HCT116 (cell line): ENCODE results near the gene TPH2. TPM values are rescaled to one million over a fixed set of nuclear protein-coding genes. Genes with fewer than 3 reads are reported as not detected.

Experiments used
- ATAC-seq: fragments of 200-7000 bp; cut with Tn5 transposase; 2 replicates; pipeline ENCODE4 v1.9.1; 2020; ENCODE audit warnings: mild to moderate bottlenecking, moderate library complexity
- BruUV-seq: library from RNA; stranded (reverse); fragments of 400-500 nt; replicated peaks from 2 replicates; lab custom pipeline; 2021; lab: Mats Ljungman, UMichigan
- CTCF ChIA-PET: fragments of 300-600 bp; sonication (Branson Sonifier 250); formaldehyde crosslinking; loops from one replicate; lab custom pipeline; 2021; ENCODE audit warnings: antibody characterized with exemption; lab: Charles Lee
- POLR2A ChIA-PET: fragments of 300-600, 350-600 bp; sonication (Branson Sonifier 250); formaldehyde crosslinking; loops from one replicate; lab custom pipeline; 2021; ENCODE audit warnings: antibody characterized with exemption; lab: Charles Lee
- RAD21 ChIA-PET, 2 experiments: fragments of 300-600 bp; sonication (Branson Sonifier 250); formaldehyde crosslinking; loops; one replicate each; lab custom pipeline; 2023; ENCODE audit warnings: low total read pairs in 2 of 2; ENCODE audit not compliant: uncharacterized antibody in 2 of 2, unreplicated experiment in 2 of 2, low non-redundant PET in 1 of 2; lab: Charles Lee
- DNase-seq: peaks from one replicate; pipeline ENCODE4 v3.0.0-alpha.2; 2010; ENCODE audit warnings: low read depth, low spot score
- H2AFZ ChIP-seq: fragments of 200-600 bp; shearing (Covaris generic), sonication (generic); 2 replicates; pipeline ENCODE4 v1.6.1; 2017; ENCODE audit warnings: low read depth, mixed run types, mixed read lengths, antibody characterized with exemption, low read length; ENCODE audit not compliant: poor library complexity, severe bottlenecking
- H3K27ac ChIP-seq: 2 replicates; pipeline ENCODE4 v1.5.1; 2012; ENCODE audit warnings: low read depth, low read length
- H3K27me3 ChIP-seq: fragments of 200-600 bp; sonication (generic); 2 replicates; pipeline ENCODE4 v1.6.1; 2016; ENCODE audit warnings: mixed run types, low read length, mixed read lengths; ENCODE audit not compliant: insufficient read depth
- H3K36me3 ChIP-seq, 2 experiments: fragments of 200-500 bp in 1 of 2; fragments of 200-600 bp in 1 of 2; sonication (Bioruptor generic) in 1 of 2; sonication (generic) in 1 of 2; 2 replicates each; pipeline versions ENCODE4 v1.5.1 to v1.6.1; 2014 to 2016; ENCODE audit warnings: low read length in 2 of 2, inconsistent platforms in 1 of 2, mixed read lengths in 1 of 2, mixed run types in 1 of 2; ENCODE audit not compliant: insufficient read depth in 2 of 2, control insufficient read depth in 1 of 2
- H3K4me1 ChIP-seq, 2 experiments: fragments of 200-600 bp in 1 of 2; sonication (generic) in 1 of 2; 2 replicates each; pipeline versions ENCODE4 v1.5.1 to v1.6.1; 2012 to 2017; ENCODE audit warnings: low read length in 2 of 2, inconsistent platforms in 1 of 2, mild to moderate bottlenecking in 1 of 2, mixed read lengths in 1 of 2, mixed run types in 1 of 2, moderate library complexity in 1 of 2; ENCODE audit not compliant: insufficient read depth in 2 of 2, control insufficient read depth in 1 of 2
- H3K4me2 ChIP-seq: fragments of 200-600 bp; sonication (generic); 2 replicates; pipeline ENCODE4 v1.6.1; 2017; ENCODE audit warnings: mixed run types, low read length, mixed read lengths
- H3K4me3 ChIP-seq, 2 experiments: fragments of 200-600 bp in 1 of 2; sonication (generic) in 1 of 2; replicated peaks in 1 of 2; 2 replicates each; pipeline ENCODE4 v1.5.1; 2011 to 2016; ENCODE audit warnings: low read length in 2 of 2, control low read depth in 1 of 2, low read depth in 1 of 2, mild to moderate bottlenecking in 1 of 2, mixed read lengths in 1 of 2, mixed run types in 1 of 2
- H3K79me2 ChIP-seq: fragments of 200-600 bp; sonication (generic); 2 replicates; pipeline ENCODE4 v1.6.1; 2017; ENCODE audit warnings: mild to moderate bottlenecking, mixed run types, low read length, moderate library complexity, mixed read lengths; ENCODE audit not compliant: insufficient read depth
- H3K9ac ChIP-seq: fragments of 200-600 bp; sonication (generic); 2 replicates; pipeline ENCODE4 v1.6.1; 2016; ENCODE audit warnings: low read length, mixed read lengths
- H3K9me2 ChIP-seq: fragments of 200-600 bp; sonication (generic), shearing (Covaris generic); 2 replicates; pipeline ENCODE4 v1.6.1; 2017; ENCODE audit warnings: mixed run types, mild to moderate bottlenecking, moderate library complexity; ENCODE audit not compliant: insufficient read depth
- H3K9me3 ChIP-seq, 2 experiments: fragments of 200-500 bp in 1 of 2; fragments of 200-600 bp in 1 of 2; sonication (Bioruptor generic) in 1 of 2; sonication (generic) in 1 of 2; 2 replicates each; pipeline ENCODE4 v1.6.1; 2014 to 2017; ENCODE audit warnings: low read length in 2 of 2, mixed read lengths in 2 of 2, inconsistent platforms in 1 of 2, low read depth in 1 of 2, mild to moderate bottlenecking in 1 of 2, mixed run types in 1 of 2, moderate library complexity in 1 of 2; ENCODE audit not compliant: control insufficient read depth in 1 of 2, insufficient read depth in 1 of 2
- H4K20me1 ChIP-seq: fragments of 200-600 bp; sonication (generic), shearing (Covaris generic); 2 replicates; pipeline ENCODE4 v1.6.1; 2017; ENCODE audit warnings: mixed run types, mild to moderate bottlenecking, moderate library complexity; ENCODE audit not compliant: insufficient read depth
- EGR1 ChIP-seq: IDR thresholded peaks from 2 replicates; pipeline ENCODE4 v1.6.1; 2012; ENCODE audit warnings: low read depth
- EZH2 ChIP-seq: fragments of 200-600 bp; sonication (generic); IDR thresholded peaks from 2 replicates; pipeline ENCODE4 v1.6.1; 2017; ENCODE audit warnings: antibody characterized with exemption, mixed run types
- JUND ChIP-seq: IDR thresholded peaks from 2 replicates; pipeline ENCODE4 v1.6.1; 2012
- POLR2A ChIP-seq: IDR thresholded peaks from 2 replicates; pipeline ENCODE4 v1.7.0; 2011; ENCODE audit warnings: borderline replicate concordance; ENCODE audit not compliant: insufficient read depth, insufficient read length; ENCODE audit errors: extremely low read depth
- POLR2AphosphoS5 ChIP-seq: IDR thresholded peaks from 2 replicates; pipeline ENCODE4 v1.6.1; 2011; ENCODE audit warnings: mild to moderate bottlenecking, low read depth, low read length, moderate library complexity
- RAD21 ChIP-seq: IDR thresholded peaks from 2 replicates; pipeline ENCODE4 v1.6.1; 2012; ENCODE audit warnings: low read depth, mild to moderate bottlenecking
- SIN3A ChIP-seq: IDR thresholded peaks from 2 replicates; pipeline ENCODE4 v1.6.1; 2012; ENCODE audit warnings: low read depth
- TCF7L2 ChIP-seq: IDR thresholded peaks from 2 replicates; pipeline ENCODE4 v1.7.0; 2011; ENCODE audit warnings: borderline replicate concordance, inconsistent platforms; ENCODE audit not compliant: insufficient read depth, insufficient read length; ENCODE audit errors: extremely low read depth
- ZBTB33 ChIP-seq: IDR thresholded peaks from 2 replicates; pipeline ENCODE4 v1.6.1; 2011; ENCODE audit warnings: mild to moderate bottlenecking, low read length, moderate library complexity; ENCODE audit not compliant: insufficient replicate concordance; ENCODE audit errors: extremely low read depth
- ZFX ChIP-seq: fragments of 450-650 bp; IDR thresholded peaks from 2 replicates; pipeline ENCODE4 v1.6.1; 2017
- intact Hi-C: fragments of 100-400 bp; cut with micrococcal nuclease; formaldehyde crosslinking; loops from 2 replicates; pipeline ENCODE4 v1.10.0; 2022
- total RNA-seq: library from RNA; stranded (reverse); gene quantifications from one replicate; pipeline ENCODE4 v1.2.1, GENCODE V29; 2021; ENCODE audit not compliant: unreplicated experiment
- TF ChIP-seq, protein P1 (sequence below): IDR thresholded peaks from 2 replicates; pipeline ENCODE4 v1.6.1; 2012; ENCODE audit warnings: low read depth

Gene TPH2
- total RNA-seq, 1 experiment from 2014 or later, result not detected

- Histone ChIP-seq H3K4me1 (no peaks in the 10 kb centered on the region), H3K9ac (no peak overlapping the region), H4K20me1 (no peaks in the 10 kb centered on the region), H3K36me3 (no peaks in the 10 kb centered on the region), H3K4me2 (no peak overlapping the region), H3K27me3 (peaks cover 37% of the 10 kb centered on the region), H3K4me3 (no peak overlapping the region), H3K9me2 (no peaks in the 10 kb centered on the region), H3K79me2 (no peaks in the 10 kb centered on the region)
- intact Hi-C loops, result no loop called here
- no TSS peak for BruUV-seq
- ATAC-seq, result no peak
- RAD21 ChIA-PET, result no interaction called here
- TF ChIP-seq POLR2AphosphoS5 (no peak), JUND (no peak), EGR1 (no peak), SIN3A (no peak), ZFX (no peak), TCF7L2 (no peak), EZH2 (no peak), ZBTB33 (no peak), POLR2A (no peak), RAD21 (no peak)
- TF ChIP-seq, protein P1, sequence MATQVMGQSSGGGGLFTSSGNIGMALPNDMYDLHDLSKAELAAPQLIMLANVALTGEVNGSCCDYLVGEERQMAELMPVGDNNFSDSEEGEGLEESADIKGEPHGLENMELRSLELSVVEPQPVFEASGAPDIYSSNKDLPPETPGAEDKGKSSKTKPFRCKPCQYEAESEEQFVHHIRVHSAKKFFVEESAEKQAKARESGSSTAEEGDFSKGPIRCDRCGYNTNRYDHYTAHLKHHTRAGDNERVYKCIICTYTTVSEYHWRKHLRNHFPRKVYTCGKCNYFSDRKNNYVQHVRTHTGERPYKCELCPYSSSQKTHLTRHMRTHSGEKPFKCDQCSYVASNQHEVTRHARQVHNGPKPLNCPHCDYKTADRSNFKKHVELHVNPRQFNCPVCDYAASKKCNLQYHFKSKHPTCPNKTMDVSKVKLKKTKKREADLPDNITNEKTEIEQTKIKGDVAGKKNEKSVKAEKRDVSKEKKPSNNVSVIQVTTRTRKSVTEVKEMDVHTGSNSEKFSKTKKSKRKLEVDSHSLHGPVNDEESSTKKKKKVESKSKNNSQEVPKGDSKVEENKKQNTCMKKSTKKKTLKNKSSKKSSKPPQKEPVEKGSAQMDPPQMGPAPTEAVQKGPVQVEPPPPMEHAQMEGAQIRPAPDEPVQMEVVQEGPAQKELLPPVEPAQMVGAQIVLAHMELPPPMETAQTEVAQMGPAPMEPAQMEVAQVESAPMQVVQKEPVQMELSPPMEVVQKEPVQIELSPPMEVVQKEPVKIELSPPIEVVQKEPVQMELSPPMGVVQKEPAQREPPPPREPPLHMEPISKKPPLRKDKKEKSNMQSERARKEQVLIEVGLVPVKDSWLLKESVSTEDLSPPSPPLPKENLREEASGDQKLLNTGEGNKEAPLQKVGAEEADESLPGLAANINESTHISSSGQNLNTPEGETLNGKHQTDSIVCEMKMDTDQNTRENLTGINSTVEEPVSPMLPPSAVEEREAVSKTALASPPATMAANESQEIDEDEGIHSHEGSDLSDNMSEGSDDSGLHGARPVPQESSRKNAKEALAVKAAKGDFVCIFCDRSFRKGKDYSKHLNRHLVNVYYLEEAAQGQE, result no peak
- TF ChIP-seq, all 23 proteins: peak for 0
- CTCF ChIA-PET, result no interaction called here
- H3K27ac ChIP-seq, result no peak overlapping the region
- no peaks in the 10 kb centered on the region for H3K9me3 ChIP-seq
- no peak for DNase-seq
- POLR2A ChIA-PET, result no interaction called here
- no peak overlapping the region for H2AFZ ChIP-seq
Measured at GRCh38 chr12:71942259-71942658, 3.6 kb downstream of the TPH2 start.
